Ascending aorta (tissue), 2 donors: ENCODE results near the gene ABLIM3. TPM values are rescaled to one million over a fixed set of nuclear protein-coding genes. Genes with fewer than 3 reads are reported as not detected.

Experiments used
- DNase-seq, 2 donors: peaks; one replicate each; pipeline ENCODE4 v3.0.0-alpha.2; 2019; ENCODE audit warnings: low spot score in 2 of 2
- H3K27ac ChIP-seq, 2 donors: fragments of 200-600 bp; sonication (generic); one replicate each; pipeline ENCODE4 v1.5.1; 2016 to 2017; ENCODE audit warnings: mild to moderate bottlenecking in 1 of 2
- H3K27me3 ChIP-seq: fragments of 200-600 bp; sonication (generic); one replicate; pipeline ENCODE4 v1.5.1; 2017
- H3K36me3 ChIP-seq, 2 donors: fragments of 200-600 bp; sonication (generic); one replicate each; pipeline ENCODE4 v1.5.1; 2016
- H3K4me1 ChIP-seq, 2 donors: fragments of 200-600 bp; sonication (generic); one replicate each; pipeline ENCODE4 v1.5.1; 2016 to 2017; ENCODE audit warnings: mild to moderate bottlenecking in 1 of 2
- H3K4me3 ChIP-seq, 2 donors: fragments of 200-600 bp; sonication (generic); one replicate each; pipeline ENCODE4 v1.5.1; 2016 to 2017; ENCODE audit warnings: mild to moderate bottlenecking in 1 of 2
- H3K9me3 ChIP-seq, 2 donors: fragments of 200-600 bp; sonication (generic); one replicate each; pipeline ENCODE4 v1.5.1; 2016
- intact Hi-C: fragments of 100-400 bp; cut with DNase I; formaldehyde crosslinking; loops from one replicate; pipeline ENCODE4 v1.15.1; 2023
- total RNA-seq: library from RNA; depleted of rRNA; stranded (reverse); fragments of >200 nt; gene quantifications from one replicate; pipeline ENCODE4 v1.1.0, GENCODE V29; 2016
- TF ChIP-seq, protein P1 (sequence below), 3 experiments: fragments of 200-600 bp in 2 of 3; fragments of 450-650 bp in 1 of 3; sonication (generic) in 2 of 3; IDR thresholded peaks; one replicate each; pipeline ENCODE4 v1.5.1; 2016 to 2019; ENCODE audit warnings: antibody characterized with exemption in 3 of 3, mild to moderate bottlenecking in 1 of 3, moderate library complexity in 1 of 3

ABLIM3 gene
- total RNA-seq, 1 donor from 2014 or later = 25.8 TPM

GRCh38 chr5:149153751-149154610 lies 12.7 kb downstream of the ABLIM3 start:
- H3K27ac ChIP-seq = peak overlapping the region; percentile 62 to 69
- peak; percentile 51 to 87 for DNase-seq
- H3K9me3 ChIP-seq = no peaks in the 10 kb centered on the region
- H3K27me3 ChIP-seq = no peaks in the 10 kb centered on the region
- intact Hi-C loops = loop anchor here (2.0 kb wide), 2 partner anchors 13 to 21 kb away; no protein-coding TSS in a partner anchor
- H3K4me1 ChIP-seq = peaks cover 11 to 27% of the 10 kb centered on the region in 2 donors
- H3K36me3 ChIP-seq = no peaks in the 10 kb centered on the region
- TF ChIP-seq, protein P1, sequence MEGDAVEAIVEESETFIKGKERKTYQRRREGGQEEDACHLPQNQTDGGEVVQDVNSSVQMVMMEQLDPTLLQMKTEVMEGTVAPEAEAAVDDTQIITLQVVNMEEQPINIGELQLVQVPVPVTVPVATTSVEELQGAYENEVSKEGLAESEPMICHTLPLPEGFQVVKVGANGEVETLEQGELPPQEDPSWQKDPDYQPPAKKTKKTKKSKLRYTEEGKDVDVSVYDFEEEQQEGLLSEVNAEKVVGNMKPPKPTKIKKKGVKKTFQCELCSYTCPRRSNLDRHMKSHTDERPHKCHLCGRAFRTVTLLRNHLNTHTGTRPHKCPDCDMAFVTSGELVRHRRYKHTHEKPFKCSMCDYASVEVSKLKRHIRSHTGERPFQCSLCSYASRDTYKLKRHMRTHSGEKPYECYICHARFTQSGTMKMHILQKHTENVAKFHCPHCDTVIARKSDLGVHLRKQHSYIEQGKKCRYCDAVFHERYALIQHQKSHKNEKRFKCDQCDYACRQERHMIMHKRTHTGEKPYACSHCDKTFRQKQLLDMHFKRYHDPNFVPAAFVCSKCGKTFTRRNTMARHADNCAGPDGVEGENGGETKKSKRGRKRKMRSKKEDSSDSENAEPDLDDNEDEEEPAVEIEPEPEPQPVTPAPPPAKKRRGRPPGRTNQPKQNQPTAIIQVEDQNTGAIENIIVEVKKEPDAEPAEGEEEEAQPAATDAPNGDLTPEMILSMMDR (IDR thresholded peaks at IDR 0.05) = no peak
- H3K4me3 ChIP-seq = no peak overlapping the region

- Histone ChIP-seq H3K36me3 (no peaks in the 10 kb centered on the region), H3K9me3 (no peaks in the 10 kb centered on the region), H3K27me3 (no peaks in the 10 kb centered on the region), H3K4me1 (peaks cover 11 to 27% of the 10 kb centered on the region in 2 donors), H3K27ac (peak overlapping the region; percentile 55 to 69), H3K4me3 (no peak overlapping the region)
- intact Hi-C loops = no loop called here
- TF ChIP-seq, protein P1 (IDR thresholded peaks at IDR 0.05) = no peak
- no peak for DNase-seq
These were observed 13.4 kb downstream of the ABLIM3 start for GRCh38 chr5:149154650-149155049.

DNA sequence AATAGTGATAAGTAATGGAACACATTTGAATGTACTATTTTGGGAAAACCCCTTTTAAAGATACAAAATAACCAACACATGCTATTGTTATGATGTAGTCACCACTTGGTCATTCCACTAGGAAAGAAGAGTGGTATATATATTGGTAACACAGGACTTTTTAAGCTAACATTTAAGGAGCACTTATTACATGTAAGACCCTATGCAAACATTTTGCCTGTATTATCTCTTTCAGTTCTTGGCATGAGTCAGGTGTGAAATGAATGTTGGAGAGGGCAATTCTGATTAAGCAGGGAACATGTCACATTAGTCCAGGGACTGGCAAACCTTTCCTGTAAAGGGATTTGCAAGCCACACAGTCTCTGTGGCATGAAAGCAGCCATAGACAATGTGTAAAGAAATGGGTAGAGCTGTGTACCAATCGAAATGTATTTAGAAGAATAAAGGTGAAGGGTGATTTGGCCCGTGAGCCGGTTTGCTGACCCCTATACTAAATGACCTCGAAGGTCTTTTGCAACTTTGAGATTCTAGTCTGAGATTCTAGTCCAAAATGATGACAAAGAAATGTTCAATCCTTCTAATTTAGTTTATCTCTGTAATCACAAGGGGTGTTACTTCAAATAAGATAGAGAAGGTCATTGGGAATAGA lies 15.3 kb downstream of the ABLIM3 start:
- no peaks in the 10 kb centered on the region for H3K36me3 ChIP-seq
- H3K9me3 ChIP-seq = no peaks in the 10 kb centered on the region
- H3K27ac ChIP-seq = no peak overlapping the region
- peaks cover 11 to 22% of the 10 kb centered on the region in 2 donors for H3K4me1 ChIP-seq
- intact Hi-C loops = no loop called here
- no peak for DNase-seq
- TF ChIP-seq, protein P1 (IDR thresholded peaks at IDR 0.05) = no peak
- H3K27me3 ChIP-seq = no peaks in the 10 kb centered on the region
- H3K4me3 ChIP-seq = no peak overlapping the region

DNA sequence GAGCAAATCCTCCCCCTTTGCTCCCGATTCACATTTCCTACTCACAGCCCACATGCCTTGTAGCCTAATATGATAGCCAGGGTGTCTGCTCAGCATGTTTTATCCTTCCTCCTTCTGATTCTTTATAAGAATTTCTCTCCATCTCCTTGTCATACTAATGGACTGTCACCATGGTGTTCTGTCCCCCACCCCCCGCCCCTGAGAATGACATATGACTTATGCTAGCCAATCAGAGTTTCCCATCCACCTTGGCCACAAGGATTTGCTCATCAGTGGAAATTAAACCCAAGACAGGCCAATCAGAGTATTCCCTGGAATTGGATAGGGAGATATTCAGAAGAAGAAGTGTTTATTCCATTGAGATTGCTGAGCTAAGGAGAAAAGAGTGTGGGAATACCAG lies 16.0 kb downstream of the ABLIM3 start:
- DNase-seq = no peak
- Histone ChIP-seq H3K9me3 (no peaks in the 10 kb centered on the region), H3K4me1 (peaks cover 11 to 18% of the 10 kb centered on the region in 2 donors), H3K36me3 (no peaks in the 10 kb centered on the region), H3K27ac (no peak overlapping the region), H3K27me3 (no peaks in the 10 kb centered on the region), H3K4me3 (no peak overlapping the region)
- TF ChIP-seq, protein P1 (IDR thresholded peaks at IDR 0.05) = no peak
- intact Hi-C loops = no loop called here

- intact Hi-C loops = no loop called here
- Histone ChIP-seq H3K4me3 (no peak overlapping the region), H3K4me1 (no peaks in the 10 kb centered on the region), H3K27me3 (no peaks in the 10 kb centered on the region), H3K27ac (no peak overlapping the region), H3K36me3 (no peaks in the 10 kb centered on the region), H3K9me3 (no peaks in the 10 kb centered on the region)
- TF ChIP-seq, protein P1 (IDR thresholded peaks at IDR 0.05) = no peak
- DNase-seq = no peak
These were observed 19.0 kb downstream of the ABLIM3 start for GRCh38 chr5:149160291-149160787.
